GM23248 (cell line): ENCODE data around the gene SPATS2L. TPM values are rescaled to one million over a fixed set of nuclear protein-coding genes. Genes with fewer than 3 reads are reported as not detected.

Experiments
- DNase-seq: peaks from one replicate; pipeline ENCODE4 v3.0.0-alpha.2; 2015
- H2AFZ ChIP-seq: fragments of 200-600 bp; sonication (generic); 2 replicates; pipeline ENCODE4 v1.6.1; 2016; ENCODE audit warnings: antibody characterized with exemption
- H3F3A ChIP-seq: fragments of 200-600 bp; sonication (generic); 2 replicates; pipeline ENCODE4 v1.6.1; 2016; ENCODE audit warnings: mild to moderate bottlenecking, antibody characterized with exemption, mixed run types; ENCODE audit not compliant: insufficient read depth
- H3K27ac ChIP-seq: fragments of 200-600 bp; sonication (generic); 2 replicates; pipeline ENCODE4 v1.5.1; 2016; ENCODE audit warnings: mild to moderate bottlenecking
- H3K27me3 ChIP-seq: fragments of 200-600 bp; sonication (generic); replicated peaks from 2 replicates; pipeline ENCODE4 v1.6.1; 2016; ENCODE audit warnings: mild to moderate bottlenecking; ENCODE audit not compliant: insufficient read depth
- H3K36me3 ChIP-seq: fragments of 200-600 bp; sonication (generic); 2 replicates; pipeline ENCODE4 v1.6.1; 2016; ENCODE audit warnings: low read depth, mild to moderate bottlenecking
- H3K4me1 ChIP-seq: fragments of 200-600 bp; sonication (generic); 2 replicates; pipeline ENCODE4 v1.6.1; 2016; ENCODE audit warnings: mild to moderate bottlenecking; ENCODE audit not compliant: insufficient read depth
- H3K4me2 ChIP-seq: fragments of 200-600 bp; sonication (generic); one replicate; pipeline ENCODE4 v1.6.1; 2016; ENCODE audit warnings: mild to moderate bottlenecking; ENCODE audit not compliant: unreplicated experiment
- H3K4me3 ChIP-seq: fragments of 200-600 bp; sonication (generic); 2 replicates; pipeline ENCODE4 v1.5.1; 2016; ENCODE audit warnings: mild to moderate bottlenecking
- H3K79me2 ChIP-seq: fragments of 200-600 bp; sonication (generic); 2 replicates; pipeline ENCODE4 v1.6.1; 2016; ENCODE audit warnings: mild to moderate bottlenecking; ENCODE audit not compliant: insufficient read depth
- H3K9ac ChIP-seq: fragments of 200-600 bp; sonication (generic); 2 replicates; pipeline ENCODE4 v1.6.1; 2016; ENCODE audit warnings: mild to moderate bottlenecking
- H3K9me2 ChIP-seq: fragments of 200-600 bp; sonication (generic); 2 replicates; pipeline ENCODE4 v1.6.1; 2016; ENCODE audit warnings: mixed run types, mild to moderate bottlenecking, moderate library complexity; ENCODE audit not compliant: insufficient read depth
- H3K9me3 ChIP-seq: fragments of 200-600 bp; sonication (generic); one replicate; pipeline ENCODE4 v1.6.1; 2017; ENCODE audit warnings: low read depth
- H4K20me1 ChIP-seq: fragments of 200-600 bp; sonication (generic); 2 replicates; pipeline ENCODE4 v1.6.0; 2016; ENCODE audit not compliant: insufficient read depth
- EZH2 ChIP-seq: fragments of 200-600 bp; sonication (generic); IDR thresholded peaks from 2 replicates; pipeline ENCODE4 v1.6.1; 2018; ENCODE audit warnings: antibody characterized with exemption, mild to moderate bottlenecking; ENCODE audit not compliant: insufficient read depth, poor library complexity, severe bottlenecking
- EZH2phosphoT487 ChIP-seq: fragments of 200-600 bp; sonication (generic); IDR thresholded peaks from 2 replicates; pipeline ENCODE4 v1.6.1; 2018; ENCODE audit warnings: antibody characterized with exemption, moderate library complexity, mild to moderate bottlenecking, low read depth; ENCODE audit not compliant: insufficient read depth
- WGBS, 2 experiments: methylation state at CpG; one replicate each; pipeline ENCODE4 v1.1.6; 2015 to 2017; ENCODE audit warnings: low lambda C conversion rate in 2 of 2, low coverage in 1 of 2; ENCODE audit errors: missing lambda C conversion rate in 2 of 2; 5-methylcytosine and 5-hydroxymethylcytosine counted together
- in situ Hi-C: fragments of 300-500 bp; cut with MboI; formaldehyde crosslinking; loops from 2 replicates; pipeline ENCODE4 v1.15.0; 2020
- polyA plus RNA-seq: library from polyadenylated mRNA; unstranded; fragments of >200 nt; fragmentation: Nextera tagmentation; extraction: Ambion mirVana; gene quantifications from 2 replicates; pipeline ENCODE4 v1.2.1, GENCODE V29; 2016
- total RNA-seq: library from RNA; depleted of rRNA; stranded (reverse); fragments of >200 nt; shearing (Covaris generic); gene quantifications from 2 replicates; pipeline ENCODE4 v1.2.3, GENCODE V29; 2014

Gene SPATS2L
- total and polyA plus RNA-seq, 2 experiments from 2014 or later, result 78.3 to 128 TPM

- H2AFZ ChIP-seq, result no peak overlapping the region
- DNase-seq, result no peak
- H3K9me2 ChIP-seq, result no peaks in the 10 kb centered on the region
- H3K9me3 ChIP-seq, result no peaks in the 10 kb centered on the region
- no peak for TF ChIP-seq EZH2
- no peak for TF ChIP-seq EZH2phosphoT487
- no peak overlapping the region for H3K4me3 ChIP-seq
- H4K20me1 ChIP-seq, result no peaks in the 10 kb centered on the region
- peaks cover 29% of the 10 kb centered on the region for H3K36me3 ChIP-seq
- WGBS, 2 experiments, result 87 to 100% methylated on average over 2 of the region's 2 CpGs
- no peak overlapping the region for H3K4me2 ChIP-seq
- no peak overlapping the region for H3K9ac ChIP-seq
- H3K27ac ChIP-seq, result 0 out of 2 replicates have a peak overlapping the region, but pooled peaks have one; percentile 24
- in situ Hi-C loops, result no loop called here
- peaks cover 19% of the 10 kb centered on the region; the same call in 1 of the 2 replicates for H3K4me1 ChIP-seq
- no peaks in the 10 kb centered on the region for H3F3A ChIP-seq
- H3K79me2 ChIP-seq, result peaks cover 12% of the 10 kb centered on the region; the same call in 1 of the 2 replicates
- H3K27me3 ChIP-seq, result no peaks in the 10 kb centered on the region
These were observed 115.6 kb downstream of the SPATS2L start for GRCh38 chr2:200422071-200422470.

GRCh38 chr2:200422532-200423261 lies 116.2 kb downstream of the SPATS2L start:
- Histone ChIP-seq H3K79me2 (peaks cover 12% of the 10 kb centered on the region; the same call in 1 of the 2 replicates), H3K27me3 (no peaks in the 10 kb centered on the region), H4K20me1 (no peaks in the 10 kb centered on the region), H3K4me3 (no peak overlapping the region), H3K9me2 (no peaks in the 10 kb centered on the region), H2AFZ (no peak overlapping the region), H3F3A (no peaks in the 10 kb centered on the region), H3K9ac (no peak overlapping the region), H3K27ac (peak overlapping the region; percentile 24), H3K9me3 (no peaks in the 10 kb centered on the region), H3K4me1 (peaks cover 19% of the 10 kb centered on the region; the same call in 1 of the 2 replicates), H3K4me2 (no peak overlapping the region), H3K36me3 (peaks cover 24% of the 10 kb centered on the region)
- TF ChIP-seq EZH2 (no peak), EZH2phosphoT487 (no peak)
- in situ Hi-C loops, result no loop called here
- DNase-seq, result peak; percentile 48
- 57 to 60% methylated on average over 7 of the region's 7 CpGs for WGBS, 2 experiments

GRCh38 chr2:200423541-200423940 lies 117.0 kb downstream of the SPATS2L start:
- Histone ChIP-seq H3K27me3 (no peaks in the 10 kb centered on the region), H2AFZ (no peak overlapping the region), H3K79me2 (peaks cover 12% of the 10 kb centered on the region; the same call in 1 of the 2 replicates), H3K4me1 (peaks cover 19% of the 10 kb centered on the region; the same call in 1 of the 2 replicates), H3F3A (no peaks in the 10 kb centered on the region), H3K27ac (peak overlapping the region; percentile 24), H3K4me2 (no peak overlapping the region), H4K20me1 (no peaks in the 10 kb centered on the region), H3K9ac (no peak overlapping the region), H3K9me2 (no peaks in the 10 kb centered on the region), H3K9me3 (no peaks in the 10 kb centered on the region), H3K36me3 (peaks cover 24% of the 10 kb centered on the region), H3K4me3 (no peak overlapping the region)
- DNase-seq, result no peak
- no peak for TF ChIP-seq EZH2phosphoT487
- no peak for TF ChIP-seq EZH2
- 100% methylated on average over 2 of the region's 2 CpGs for WGBS, 2 experiments
- in situ Hi-C loops, result no loop called here

- Histone ChIP-seq H3K9me3 (no peaks in the 10 kb centered on the region), H3K4me1 (peaks cover 20% of the 10 kb centered on the region; the same call in 1 of the 2 replicates), H3K9ac (no peak overlapping the region), H3F3A (no peaks in the 10 kb centered on the region), H2AFZ (no peak overlapping the region), H3K36me3 (peaks cover 10% of the 10 kb centered on the region), H3K79me2 (peaks cover 12% of the 10 kb centered on the region; the same call in 1 of the 2 replicates), H3K9me2 (no peaks in the 10 kb centered on the region), H3K4me3 (no peak overlapping the region), H3K27ac (no peak overlapping the region), H4K20me1 (no peaks in the 10 kb centered on the region), H3K4me2 (no peak overlapping the region), H3K27me3 (no peaks in the 10 kb centered on the region)
- in situ Hi-C loops, result no loop called here
- TF ChIP-seq EZH2phosphoT487 (no peak), EZH2 (no peak)
- no peak for DNase-seq
- 95% methylated on average over 13 to 14 of the region's 14 CpGs for WGBS, 2 experiments
These were observed 118.7 kb downstream of the SPATS2L start for GRCh38 chr2:200425026-200425821.
